OCI-LY3 (cell line): Measurements from ENCODE around the gene RPRD1A.

ENCODE experiments used
- EZH2phosphoT487 ChIP-seq: fragments of 200-600 bp; shearing (Covaris generic); IDR thresholded peaks from 2 replicates; pipeline ENCODE4 v1.6.1; 2018; ENCODE audit warnings: antibody characterized with exemption, mixed run types, low read depth
- TF ChIP-seq, protein P1 (sequence below): fragments of 200-600, 300-600 bp; sonication (generic); IDR thresholded peaks from 2 replicates; pipeline ENCODE4 v1.5.1; 2014; ENCODE audit warnings: antibody characterized with exemption, low read length, low read depth

- TF ChIP-seq, protein P1, sequence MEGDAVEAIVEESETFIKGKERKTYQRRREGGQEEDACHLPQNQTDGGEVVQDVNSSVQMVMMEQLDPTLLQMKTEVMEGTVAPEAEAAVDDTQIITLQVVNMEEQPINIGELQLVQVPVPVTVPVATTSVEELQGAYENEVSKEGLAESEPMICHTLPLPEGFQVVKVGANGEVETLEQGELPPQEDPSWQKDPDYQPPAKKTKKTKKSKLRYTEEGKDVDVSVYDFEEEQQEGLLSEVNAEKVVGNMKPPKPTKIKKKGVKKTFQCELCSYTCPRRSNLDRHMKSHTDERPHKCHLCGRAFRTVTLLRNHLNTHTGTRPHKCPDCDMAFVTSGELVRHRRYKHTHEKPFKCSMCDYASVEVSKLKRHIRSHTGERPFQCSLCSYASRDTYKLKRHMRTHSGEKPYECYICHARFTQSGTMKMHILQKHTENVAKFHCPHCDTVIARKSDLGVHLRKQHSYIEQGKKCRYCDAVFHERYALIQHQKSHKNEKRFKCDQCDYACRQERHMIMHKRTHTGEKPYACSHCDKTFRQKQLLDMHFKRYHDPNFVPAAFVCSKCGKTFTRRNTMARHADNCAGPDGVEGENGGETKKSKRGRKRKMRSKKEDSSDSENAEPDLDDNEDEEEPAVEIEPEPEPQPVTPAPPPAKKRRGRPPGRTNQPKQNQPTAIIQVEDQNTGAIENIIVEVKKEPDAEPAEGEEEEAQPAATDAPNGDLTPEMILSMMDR, result no peak
- TF ChIP-seq EZH2phosphoT487, result no peak
Measured at GRCh38 chr18:35953688-35954087, 113.7 kb downstream of the RPRD1A start.
